HL-60 (cell line): ENCODE data around the gene NCK2.

Source experiments
- GABPA ChIP-seq: IDR thresholded peaks from 2 replicates; pipeline ENCODE4 v1.6.1; 2012; ENCODE audit warnings: low read depth
- POLR2AphosphoS5 ChIP-seq: IDR thresholded peaks from 2 replicates; pipeline ENCODE4 v1.6.1; 2012; ENCODE audit warnings: low read depth
- TF ChIP-seq, protein P1 (sequence below): IDR thresholded peaks from 2 replicates; pipeline ENCODE4 v1.6.1; 2012; ENCODE audit warnings: low read depth; ENCODE audit not compliant: insufficient replicate concordance
- TF ChIP-seq, protein P2 (sequence below): IDR thresholded peaks from one replicate; pipeline ENCODE4 v1.5.1; 2011; ENCODE audit warnings: low read length, control low read depth, inconsistent platforms; ENCODE audit not compliant: insufficient read depth

DNA sequence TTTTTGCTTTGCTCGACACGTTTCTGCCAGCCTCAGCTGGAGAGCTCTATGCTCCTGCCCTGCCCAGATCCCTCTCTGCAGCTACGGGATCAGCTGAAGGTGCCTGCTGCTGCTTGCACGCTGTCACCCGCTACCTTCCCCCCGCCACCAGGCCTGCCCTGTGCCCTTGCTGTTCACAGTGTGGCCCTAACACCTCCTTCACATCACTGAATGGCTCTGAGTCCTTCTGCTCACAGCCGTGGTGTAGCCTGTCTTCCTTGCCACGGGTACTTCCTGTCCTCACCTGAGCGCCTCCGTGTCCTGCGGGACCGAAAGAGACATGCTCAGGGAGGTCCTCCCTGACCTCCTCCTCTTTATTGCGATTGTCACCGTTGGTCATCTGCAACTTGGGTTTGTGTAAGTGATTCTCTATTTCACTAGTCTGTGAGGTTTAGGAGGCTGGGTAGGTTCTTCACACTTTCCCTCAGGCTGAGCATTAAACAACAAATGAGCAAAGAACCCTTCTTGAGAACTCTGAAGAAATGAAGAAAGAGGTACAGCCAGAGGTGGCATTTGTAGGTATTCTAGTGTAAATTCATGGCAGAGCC lies 127.5 kb downstream of the NCK2 start:
- TF ChIP-seq, protein P1, sequence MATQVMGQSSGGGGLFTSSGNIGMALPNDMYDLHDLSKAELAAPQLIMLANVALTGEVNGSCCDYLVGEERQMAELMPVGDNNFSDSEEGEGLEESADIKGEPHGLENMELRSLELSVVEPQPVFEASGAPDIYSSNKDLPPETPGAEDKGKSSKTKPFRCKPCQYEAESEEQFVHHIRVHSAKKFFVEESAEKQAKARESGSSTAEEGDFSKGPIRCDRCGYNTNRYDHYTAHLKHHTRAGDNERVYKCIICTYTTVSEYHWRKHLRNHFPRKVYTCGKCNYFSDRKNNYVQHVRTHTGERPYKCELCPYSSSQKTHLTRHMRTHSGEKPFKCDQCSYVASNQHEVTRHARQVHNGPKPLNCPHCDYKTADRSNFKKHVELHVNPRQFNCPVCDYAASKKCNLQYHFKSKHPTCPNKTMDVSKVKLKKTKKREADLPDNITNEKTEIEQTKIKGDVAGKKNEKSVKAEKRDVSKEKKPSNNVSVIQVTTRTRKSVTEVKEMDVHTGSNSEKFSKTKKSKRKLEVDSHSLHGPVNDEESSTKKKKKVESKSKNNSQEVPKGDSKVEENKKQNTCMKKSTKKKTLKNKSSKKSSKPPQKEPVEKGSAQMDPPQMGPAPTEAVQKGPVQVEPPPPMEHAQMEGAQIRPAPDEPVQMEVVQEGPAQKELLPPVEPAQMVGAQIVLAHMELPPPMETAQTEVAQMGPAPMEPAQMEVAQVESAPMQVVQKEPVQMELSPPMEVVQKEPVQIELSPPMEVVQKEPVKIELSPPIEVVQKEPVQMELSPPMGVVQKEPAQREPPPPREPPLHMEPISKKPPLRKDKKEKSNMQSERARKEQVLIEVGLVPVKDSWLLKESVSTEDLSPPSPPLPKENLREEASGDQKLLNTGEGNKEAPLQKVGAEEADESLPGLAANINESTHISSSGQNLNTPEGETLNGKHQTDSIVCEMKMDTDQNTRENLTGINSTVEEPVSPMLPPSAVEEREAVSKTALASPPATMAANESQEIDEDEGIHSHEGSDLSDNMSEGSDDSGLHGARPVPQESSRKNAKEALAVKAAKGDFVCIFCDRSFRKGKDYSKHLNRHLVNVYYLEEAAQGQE, result no peak
- TF ChIP-seq, protein P2, sequence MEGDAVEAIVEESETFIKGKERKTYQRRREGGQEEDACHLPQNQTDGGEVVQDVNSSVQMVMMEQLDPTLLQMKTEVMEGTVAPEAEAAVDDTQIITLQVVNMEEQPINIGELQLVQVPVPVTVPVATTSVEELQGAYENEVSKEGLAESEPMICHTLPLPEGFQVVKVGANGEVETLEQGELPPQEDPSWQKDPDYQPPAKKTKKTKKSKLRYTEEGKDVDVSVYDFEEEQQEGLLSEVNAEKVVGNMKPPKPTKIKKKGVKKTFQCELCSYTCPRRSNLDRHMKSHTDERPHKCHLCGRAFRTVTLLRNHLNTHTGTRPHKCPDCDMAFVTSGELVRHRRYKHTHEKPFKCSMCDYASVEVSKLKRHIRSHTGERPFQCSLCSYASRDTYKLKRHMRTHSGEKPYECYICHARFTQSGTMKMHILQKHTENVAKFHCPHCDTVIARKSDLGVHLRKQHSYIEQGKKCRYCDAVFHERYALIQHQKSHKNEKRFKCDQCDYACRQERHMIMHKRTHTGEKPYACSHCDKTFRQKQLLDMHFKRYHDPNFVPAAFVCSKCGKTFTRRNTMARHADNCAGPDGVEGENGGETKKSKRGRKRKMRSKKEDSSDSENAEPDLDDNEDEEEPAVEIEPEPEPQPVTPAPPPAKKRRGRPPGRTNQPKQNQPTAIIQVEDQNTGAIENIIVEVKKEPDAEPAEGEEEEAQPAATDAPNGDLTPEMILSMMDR, result no peak
- TF ChIP-seq POLR2AphosphoS5 (no peak), GABPA (no peak)
